Lower leg skin (tissue), 3 donors: ENCODE results near the gene PLEKHH3.

Experiments used
- CTCF ChIP-seq, 3 donors: fragments of 450-650 bp; IDR thresholded peaks; one replicate each; pipeline ENCODE4 v1.5.1; 2016; ENCODE audit warnings: antibody characterized with exemption in 3 of 3, mild to moderate bottlenecking in 3 of 3, moderate library complexity in 2 of 3
- POLR2A ChIP-seq, 2 donors: fragments of 450-650 bp; IDR thresholded peaks; one replicate each; pipeline ENCODE4 v1.6.1; 2016 to 2017; ENCODE audit warnings: antibody characterized with exemption in 2 of 2, mild to moderate bottlenecking in 1 of 2, moderate library complexity in 1 of 2

DNA sequence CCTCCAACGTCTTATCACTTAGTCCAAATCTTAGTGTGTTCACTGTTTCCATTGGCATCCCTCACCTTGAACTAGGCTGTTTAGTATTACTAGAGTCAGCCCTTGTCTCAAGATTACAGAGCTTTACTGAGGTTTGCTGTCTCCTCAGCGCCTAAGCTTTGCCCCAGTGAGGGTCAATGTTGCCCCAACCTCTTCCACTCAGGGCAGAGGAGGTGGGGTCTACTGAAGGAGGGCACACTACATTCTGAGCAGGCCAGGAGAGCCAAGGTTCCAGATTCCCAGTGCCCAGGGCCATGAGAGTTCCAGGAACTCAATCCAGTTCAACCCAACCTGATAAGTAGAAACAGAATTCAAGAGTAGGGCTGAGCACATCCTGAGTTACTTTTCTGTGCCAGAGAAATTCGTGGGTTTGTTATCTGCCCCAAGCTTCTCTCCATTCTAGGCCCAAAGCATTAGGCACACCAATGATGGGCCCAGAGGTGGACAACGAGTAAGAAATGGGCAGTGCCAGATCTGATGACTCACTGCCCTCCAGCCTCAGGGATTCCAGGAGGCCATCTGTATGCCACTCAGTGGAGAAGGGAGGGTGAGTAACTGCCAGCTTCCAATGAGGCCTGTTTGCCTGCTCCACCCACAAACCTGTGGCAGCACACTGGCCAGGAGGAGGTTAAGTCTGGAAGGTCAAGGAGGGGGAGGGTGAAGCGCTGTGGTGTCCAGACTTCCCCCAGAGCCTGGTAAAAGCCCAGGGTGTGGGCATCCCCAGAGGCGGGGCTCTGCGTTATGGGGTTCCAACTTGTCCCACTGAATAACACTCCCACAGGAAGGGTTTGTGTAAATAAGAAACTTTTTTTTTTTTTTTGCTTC lies 9.5 kb downstream of the PLEKHH3 start:
- no peak for TF ChIP-seq POLR2A (IDR thresholded peaks at IDR 0.05)
- TF ChIP-seq CTCF (IDR thresholded peaks at IDR 0.05) = no peak
